ENCODE data around the gene AGTRAP.

DNA sequence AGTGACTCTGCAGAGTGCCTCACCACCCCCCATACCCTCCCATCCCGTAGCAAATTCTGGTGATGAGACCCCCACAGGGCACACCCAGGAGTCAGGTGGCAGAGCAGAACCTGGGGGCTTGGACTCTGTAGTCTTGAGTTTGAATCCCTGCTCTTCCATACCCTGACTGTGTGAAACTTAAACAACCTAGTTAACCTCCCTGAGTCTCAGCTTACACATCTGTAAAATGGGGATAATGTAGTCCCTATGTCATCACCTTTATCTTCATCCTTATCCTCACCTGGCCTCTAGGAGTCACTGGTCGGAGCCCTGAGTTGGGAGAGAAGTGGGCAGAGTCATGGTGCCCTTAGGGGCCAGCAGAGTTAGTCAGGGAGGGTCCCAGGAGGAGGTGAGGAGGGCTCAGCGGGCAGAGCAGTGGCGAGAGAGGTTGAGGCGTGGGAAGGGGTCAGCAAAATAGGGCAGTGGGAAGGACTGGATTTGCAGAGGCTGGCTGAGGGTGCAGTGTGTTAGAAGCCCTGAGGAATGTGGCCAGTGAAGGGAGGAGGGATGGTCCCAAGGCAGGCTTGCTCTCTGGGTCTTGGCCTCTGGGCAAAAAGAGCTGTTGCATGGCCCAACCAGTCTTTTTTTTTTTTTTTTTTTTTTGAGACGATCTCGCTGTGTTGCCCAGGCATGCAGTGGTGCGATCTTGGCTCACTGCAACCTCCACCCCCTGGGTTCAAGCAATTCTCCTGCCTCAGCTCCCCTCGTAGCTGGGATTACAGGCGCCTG lies 44.6 kb downstream of the AGTRAP start:
- TF ChIP-seq EZH2 (IDR thresholded peaks at IDR 0.05; ENCODE audit: borderline replicate concordance), result no peak
- TF ChIP-seq, protein P1, sequence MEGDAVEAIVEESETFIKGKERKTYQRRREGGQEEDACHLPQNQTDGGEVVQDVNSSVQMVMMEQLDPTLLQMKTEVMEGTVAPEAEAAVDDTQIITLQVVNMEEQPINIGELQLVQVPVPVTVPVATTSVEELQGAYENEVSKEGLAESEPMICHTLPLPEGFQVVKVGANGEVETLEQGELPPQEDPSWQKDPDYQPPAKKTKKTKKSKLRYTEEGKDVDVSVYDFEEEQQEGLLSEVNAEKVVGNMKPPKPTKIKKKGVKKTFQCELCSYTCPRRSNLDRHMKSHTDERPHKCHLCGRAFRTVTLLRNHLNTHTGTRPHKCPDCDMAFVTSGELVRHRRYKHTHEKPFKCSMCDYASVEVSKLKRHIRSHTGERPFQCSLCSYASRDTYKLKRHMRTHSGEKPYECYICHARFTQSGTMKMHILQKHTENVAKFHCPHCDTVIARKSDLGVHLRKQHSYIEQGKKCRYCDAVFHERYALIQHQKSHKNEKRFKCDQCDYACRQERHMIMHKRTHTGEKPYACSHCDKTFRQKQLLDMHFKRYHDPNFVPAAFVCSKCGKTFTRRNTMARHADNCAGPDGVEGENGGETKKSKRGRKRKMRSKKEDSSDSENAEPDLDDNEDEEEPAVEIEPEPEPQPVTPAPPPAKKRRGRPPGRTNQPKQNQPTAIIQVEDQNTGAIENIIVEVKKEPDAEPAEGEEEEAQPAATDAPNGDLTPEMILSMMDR (IDR thresholded peaks at IDR 0.05; ENCODE audit: poor library complexity), result no peak

All from hepatocyte (in vitro differentiated cells).